Nephron progenitor cell (in vitro differentiated cells): ENCODE measurements around the gene ANKMY1.

Source experiments
- DNase-seq: peaks from one replicate; pipeline ENCODE4 v3.0.0; 2021
- H3K27ac Mint-ChIP-seq: 2 replicates; pipeline ENCODE4 v1.8.0; 2021; ENCODE audit warnings: mild to moderate bottlenecking, moderate library complexity, mixed read lengths
- H3K27me3 Mint-ChIP-seq: 2 replicates; pipeline ENCODE4 v1.8.0; 2021; ENCODE audit warnings: mild to moderate bottlenecking, low read depth, mixed read lengths; ENCODE audit not compliant: poor library complexity
- H3K36me3 Mint-ChIP-seq: 2 replicates; pipeline ENCODE4 v1.8.0; 2021; ENCODE audit warnings: low read depth, mixed read lengths
- H3K4me1 Mint-ChIP-seq: 2 replicates; pipeline ENCODE4 v1.8.0; 2021; ENCODE audit warnings: mixed read lengths
- H3K4me3 Mint-ChIP-seq: 2 replicates; pipeline ENCODE4 v1.8.0; 2021; ENCODE audit warnings: mild to moderate bottlenecking, moderate library complexity, mixed read lengths
- H3K9me3 Mint-ChIP-seq: 2 replicates; pipeline ENCODE4 v1.8.0; 2021; ENCODE audit warnings: mild to moderate bottlenecking, moderate library complexity, mixed read lengths
- TF ChIP-seq, protein P1 (sequence below): fragments of 200-600 bp; sonication (generic); IDR thresholded peaks from 2 replicates; pipeline ENCODE4 v1.5.0; 2021; ENCODE audit warnings: antibody characterized with exemption

The ANKMY1 gene

DNA sequence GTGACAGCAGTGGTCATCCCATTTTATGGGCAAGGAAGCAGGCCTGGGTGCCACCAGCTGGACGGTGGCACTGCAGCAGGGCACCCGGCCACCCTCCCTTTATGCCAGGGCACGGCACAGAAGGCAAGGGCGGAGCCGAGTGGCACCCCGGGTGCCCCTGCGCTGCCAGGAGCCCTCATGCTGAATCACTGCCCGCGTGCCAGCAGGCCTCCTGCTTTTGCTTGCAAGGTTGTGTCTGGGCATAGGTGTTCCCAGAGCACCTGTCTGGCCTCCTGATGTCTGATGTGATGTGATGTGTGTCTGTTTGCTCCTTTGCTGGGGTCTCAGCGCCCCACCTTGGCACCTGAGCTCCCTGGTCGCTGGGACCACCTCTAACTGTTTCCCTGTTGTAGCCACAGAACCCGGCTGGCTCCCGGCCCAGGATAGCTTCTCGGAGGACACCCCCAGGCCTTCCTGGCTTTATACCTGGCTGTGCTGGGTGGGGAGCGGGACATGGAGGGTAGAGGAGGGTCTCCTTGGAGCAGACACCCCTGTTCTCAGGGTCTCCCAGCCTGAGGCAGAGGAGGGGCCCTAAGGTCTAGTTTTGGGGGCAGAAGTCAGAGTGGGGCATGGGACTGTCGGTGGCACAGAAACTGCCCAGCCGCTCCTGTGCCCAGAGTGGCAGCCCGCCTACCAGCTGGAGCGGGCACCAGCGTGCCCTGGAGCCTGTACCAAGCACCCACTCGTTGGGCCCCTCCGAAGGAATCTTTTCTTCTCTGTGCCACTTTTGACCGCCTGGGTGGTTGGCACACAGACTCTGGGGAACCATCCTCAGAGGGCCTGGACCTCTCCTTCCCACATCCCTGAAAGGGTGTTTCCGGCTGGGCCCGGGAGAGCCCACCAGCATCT, 118.7 kb downstream of the ANKMY1 start:
- no peak for DNase-seq
- Mint-ChIP-seq H3K27ac (no peak overlapping the region), H3K27me3 (peaks cover 11% of the 10 kb centered on the region), H3K4me3 (no peak overlapping the region), H3K4me1 (peaks cover 10% of the 10 kb centered on the region), H3K9me3 (no peaks in the 10 kb centered on the region), H3K36me3 (no peaks in the 10 kb centered on the region)
- TF ChIP-seq, protein P1, sequence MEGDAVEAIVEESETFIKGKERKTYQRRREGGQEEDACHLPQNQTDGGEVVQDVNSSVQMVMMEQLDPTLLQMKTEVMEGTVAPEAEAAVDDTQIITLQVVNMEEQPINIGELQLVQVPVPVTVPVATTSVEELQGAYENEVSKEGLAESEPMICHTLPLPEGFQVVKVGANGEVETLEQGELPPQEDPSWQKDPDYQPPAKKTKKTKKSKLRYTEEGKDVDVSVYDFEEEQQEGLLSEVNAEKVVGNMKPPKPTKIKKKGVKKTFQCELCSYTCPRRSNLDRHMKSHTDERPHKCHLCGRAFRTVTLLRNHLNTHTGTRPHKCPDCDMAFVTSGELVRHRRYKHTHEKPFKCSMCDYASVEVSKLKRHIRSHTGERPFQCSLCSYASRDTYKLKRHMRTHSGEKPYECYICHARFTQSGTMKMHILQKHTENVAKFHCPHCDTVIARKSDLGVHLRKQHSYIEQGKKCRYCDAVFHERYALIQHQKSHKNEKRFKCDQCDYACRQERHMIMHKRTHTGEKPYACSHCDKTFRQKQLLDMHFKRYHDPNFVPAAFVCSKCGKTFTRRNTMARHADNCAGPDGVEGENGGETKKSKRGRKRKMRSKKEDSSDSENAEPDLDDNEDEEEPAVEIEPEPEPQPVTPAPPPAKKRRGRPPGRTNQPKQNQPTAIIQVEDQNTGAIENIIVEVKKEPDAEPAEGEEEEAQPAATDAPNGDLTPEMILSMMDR = no peak

DNA sequence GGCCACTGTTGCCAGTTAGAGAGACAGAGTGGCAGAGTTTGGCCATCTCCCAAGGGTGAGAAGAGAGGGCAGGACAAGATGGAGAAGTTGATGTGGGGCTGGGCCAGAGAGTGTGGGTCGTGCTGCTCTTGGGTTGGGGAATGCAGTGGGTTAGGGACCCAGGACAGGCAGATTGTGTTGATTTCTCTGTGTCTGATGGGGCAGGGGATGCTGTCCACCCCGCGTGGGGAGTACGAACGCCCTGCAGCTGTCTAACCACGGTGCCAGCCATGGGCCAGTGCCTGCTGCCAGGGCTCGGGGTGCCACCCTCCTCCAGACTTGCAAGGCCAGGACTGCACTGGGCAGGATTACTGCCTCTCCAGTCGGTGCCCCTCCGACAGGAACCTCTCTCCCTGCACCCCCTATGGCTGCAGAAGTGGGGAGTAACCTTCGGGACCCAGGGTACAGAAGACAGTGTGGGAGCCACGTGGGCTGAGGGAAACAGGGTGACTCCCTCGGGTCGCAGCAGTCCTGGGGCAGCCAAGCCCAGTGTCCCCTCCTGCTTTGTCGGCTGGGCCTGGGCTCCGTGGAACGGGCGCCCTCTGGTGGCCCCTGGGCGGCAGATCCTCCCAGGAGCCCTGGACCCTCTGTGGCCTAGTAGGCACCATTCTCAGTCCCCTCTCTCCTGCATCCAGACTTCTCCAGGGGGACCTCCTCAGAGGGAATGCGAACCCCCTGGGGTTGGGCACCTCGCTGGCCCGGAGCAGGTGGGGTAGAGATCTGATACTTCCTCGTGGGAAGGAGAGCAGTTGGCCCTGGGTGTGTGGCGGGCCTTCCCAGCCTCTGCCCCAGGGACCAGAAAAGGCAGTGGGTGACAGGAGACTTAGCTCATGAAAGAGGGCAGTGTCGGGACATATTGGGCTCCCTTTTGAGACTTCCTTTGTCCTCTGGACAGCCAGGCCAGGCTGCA, 119.7 kb downstream of the ANKMY1 start:
- peak overlapping the region; percentile 41 for H3K4me3 Mint-ChIP-seq
- no peaks in the 10 kb centered on the region for H3K9me3 Mint-ChIP-seq
- H3K27ac Mint-ChIP-seq = no peak overlapping the region
- peak; percentile 83 for DNase-seq
- H3K27me3 Mint-ChIP-seq = peaks cover 13% of the 10 kb centered on the region
- H3K4me1 Mint-ChIP-seq = peaks cover 15% of the 10 kb centered on the region
- H3K36me3 Mint-ChIP-seq = no peaks in the 10 kb centered on the region
- TF ChIP-seq, protein P1 = peak; percentile 96

DNA sequence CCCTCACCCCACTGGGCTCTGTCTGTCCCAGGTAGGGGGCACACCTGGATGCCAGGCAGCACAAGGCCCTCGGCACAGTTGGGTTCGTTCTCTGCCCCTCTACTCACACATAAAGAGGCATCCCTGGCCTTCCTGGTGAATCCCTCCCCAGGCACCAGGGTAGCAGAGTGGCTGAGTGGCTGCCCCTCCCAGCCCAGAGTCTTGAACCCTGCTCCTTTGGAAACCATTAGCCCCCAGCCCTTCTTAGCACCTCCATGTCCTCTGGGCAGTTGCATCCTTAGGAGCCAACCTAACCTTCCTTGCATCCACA, 120.3 kb downstream of the ANKMY1 start:
- H3K27me3 Mint-ChIP-seq = peaks cover 16% of the 10 kb centered on the region
- H3K36me3 Mint-ChIP-seq = no peaks in the 10 kb centered on the region
- DNase-seq = no peak
- TF ChIP-seq, protein P1 = no peak
- peaks cover 15% of the 10 kb centered on the region for H3K4me1 Mint-ChIP-seq
- H3K4me3 Mint-ChIP-seq = peak overlapping the region; percentile 64
- no peaks in the 10 kb centered on the region for H3K9me3 Mint-ChIP-seq
- no peak overlapping the region for H3K27ac Mint-ChIP-seq

DNA sequence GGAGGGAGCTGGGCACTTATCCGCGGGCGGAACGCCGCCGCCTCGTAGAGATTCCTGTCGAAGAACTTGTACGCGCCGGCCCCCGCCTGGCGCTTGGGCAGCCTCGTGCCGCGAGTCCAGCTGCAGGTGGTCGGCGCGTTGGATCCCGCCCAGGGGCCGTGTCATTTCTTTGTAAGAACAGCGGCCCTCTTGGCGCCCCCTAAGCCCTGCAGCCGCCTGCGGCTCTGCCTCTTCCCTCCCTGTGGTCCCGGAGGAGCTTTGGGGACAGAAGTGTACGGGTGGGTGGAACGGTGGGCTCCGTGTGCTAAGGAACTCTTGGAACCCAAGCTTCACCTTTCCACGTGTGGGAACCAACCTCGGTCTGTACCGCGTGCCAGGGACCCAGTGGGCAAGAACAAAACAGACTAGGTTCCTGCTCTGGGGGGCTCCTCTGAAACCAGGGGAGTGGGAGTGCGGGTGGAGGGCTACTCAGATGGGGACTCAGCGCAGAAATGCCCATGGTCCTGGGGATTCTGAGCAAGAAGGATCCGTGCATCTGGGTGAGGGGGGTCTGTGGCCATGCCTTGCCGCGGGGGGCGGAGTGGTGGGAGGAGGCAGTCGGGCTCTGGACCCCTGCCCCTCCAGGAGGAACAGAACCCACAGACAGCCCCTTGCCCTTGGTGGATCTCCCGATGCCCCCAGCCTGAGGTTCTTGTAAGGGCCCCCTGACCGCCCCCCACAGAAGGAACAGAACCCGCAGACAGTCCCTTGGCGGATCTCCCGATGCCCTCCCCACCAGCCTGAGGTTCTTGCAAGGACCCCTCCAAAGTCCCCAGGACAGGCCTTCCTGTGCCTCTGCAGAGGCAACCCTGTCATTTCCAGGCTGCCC, 120.9 kb downstream of the ANKMY1 start:
- Mint-ChIP-seq H3K4me3 (peak overlapping the region; percentile 72), H3K9me3 (no peaks in the 10 kb centered on the region), H3K4me1 (peaks cover 15% of the 10 kb centered on the region), H3K27me3 (peaks cover 19% of the 10 kb centered on the region), H3K36me3 (no peaks in the 10 kb centered on the region), H3K27ac (no peak overlapping the region)
- TF ChIP-seq, protein P1 = no peak
- DNase-seq = peak; percentile 48

DNA sequence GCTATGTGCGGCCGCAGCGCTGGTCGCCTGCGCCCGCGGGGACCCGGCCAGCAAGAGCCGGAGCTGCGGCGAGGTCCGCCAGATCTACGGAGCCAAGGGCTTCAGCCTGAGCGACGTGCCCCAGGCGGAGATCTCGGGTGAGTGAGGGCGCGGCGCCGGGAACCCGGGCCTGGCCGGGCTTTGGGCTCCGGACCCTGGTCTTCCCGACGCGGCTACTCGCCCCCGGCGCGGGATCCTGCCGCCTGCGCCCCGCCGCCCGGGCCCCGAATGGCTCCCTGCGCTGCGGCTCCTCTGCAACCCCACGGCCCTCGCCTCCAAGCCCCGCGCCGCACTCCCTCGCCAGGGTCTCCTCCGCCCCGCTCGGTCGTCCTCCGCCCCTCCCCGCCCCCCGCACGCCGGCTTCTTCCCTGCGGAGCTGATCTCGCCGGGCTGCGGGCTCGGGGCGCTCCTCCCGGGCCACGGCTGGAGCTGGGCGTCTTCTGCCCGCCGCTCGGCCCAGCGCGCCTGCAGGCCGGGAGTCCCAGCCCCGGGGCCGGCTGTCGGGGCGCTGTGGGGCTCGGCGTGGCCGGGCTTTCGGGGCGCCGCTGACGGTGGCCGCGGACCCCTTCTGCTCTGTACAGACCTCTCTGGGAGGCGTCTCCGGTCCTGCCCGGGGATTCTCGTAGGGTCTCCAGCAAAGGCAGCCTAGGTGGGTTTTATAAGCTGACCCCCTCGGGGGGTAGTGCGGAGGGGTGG, 121.7 kb downstream of the ANKMY1 start:
- Mint-ChIP-seq H3K9me3 (no peaks in the 10 kb centered on the region), H3K4me3 (peak overlapping the region; percentile 72), H3K27ac (no peak overlapping the region), H3K36me3 (no peaks in the 10 kb centered on the region), H3K4me1 (peaks cover 15% of the 10 kb centered on the region), H3K27me3 (peaks cover 19% of the 10 kb centered on the region)
- DNase-seq = peak; percentile 66
- TF ChIP-seq, protein P1 = no peak
